IMR-90 (cell line): ENCODE results near the gene ASF1B. TPM values are rescaled to one million over a fixed set of nuclear protein-coding genes. Genes with fewer than 3 reads are reported as not detected.

Source experiments
- ATAC-seq: fragments of 200-7000 bp; cut with Tn5 transposase; 2 replicates; pipeline ENCODE4 v1.9.1; 2020; ENCODE audit warnings: low read depth, mild to moderate bottlenecking, moderate library complexity
- BruUV-seq: library from RNA; stranded (reverse); fragments of 400-500 nt; replicated peaks from 2 replicates; lab custom pipeline; 2021; lab: Mats Ljungman, UMichigan
- CTCF ChIA-PET: fragments of 300-600 bp; formaldehyde crosslinking; extraction: SDS; loops from one replicate; lab custom pipeline; 2021; ENCODE audit warnings: antibody characterized with exemption; lab: Yijun Ruan, JAX
- POLR2A ChIA-PET: fragments of 300-600 bp; sonication (Branson Sonifier 250); formaldehyde crosslinking; loops from one replicate; lab custom pipeline; 2022; ENCODE audit warnings: antibody characterized with exemption; ENCODE audit not compliant: unreplicated experiment; lab: Charles Lee
- DNase-seq: peaks from one replicate; pipeline ENCODE4 v3.0.0; 2013
- H2AFZ ChIP-seq: replicated peaks from 2 replicates; pipeline ENCODE3; 2013; ENCODE audit warnings: low read length, mild to moderate bottlenecking; ENCODE audit not compliant: poor library complexity
- H2AK5ac ChIP-seq: 2 replicates; pipeline ENCODE4 v1.6.1; 2013; ENCODE audit warnings: low read depth, low read length, inconsistent platforms
- H2AK9ac ChIP-seq: replicated peaks from 2 replicates; pipeline ENCODE3; 2013; ENCODE audit warnings: mild to moderate bottlenecking, low read depth, low read length, moderate library complexity; ENCODE audit not compliant: poor library complexity
- H2BK120ac ChIP-seq: 2 replicates; pipeline ENCODE4 v1.6.1; 2013; ENCODE audit warnings: low read depth, low read length, inconsistent platforms
- H2BK15ac ChIP-seq: 3 replicates; pipeline ENCODE4 v1.6.1; 2013; ENCODE audit warnings: low read depth, low read length, inconsistent platforms
- H2BK20ac ChIP-seq: 2 replicates; pipeline ENCODE4 v1.6.1; 2013; ENCODE audit warnings: low read depth, mild to moderate bottlenecking, inconsistent platforms, low read length, moderate library complexity
- H2BK5ac ChIP-seq: 2 replicates; pipeline ENCODE4 v1.6.1; 2013; ENCODE audit warnings: mild to moderate bottlenecking, low read depth, low read length, inconsistent platforms; ENCODE audit not compliant: poor library complexity, severe bottlenecking
- H3K14ac ChIP-seq: replicated peaks from 2 replicates; pipeline ENCODE4 v1.6.1; 2013; ENCODE audit warnings: low read depth, low read length, inconsistent platforms
- H3K18ac ChIP-seq: 2 replicates; pipeline ENCODE4 v1.6.1; 2013; ENCODE audit warnings: low read depth, low read length, control low read depth
- H3K23ac ChIP-seq: 2 replicates; pipeline ENCODE4 v1.6.1; 2013; ENCODE audit warnings: low read depth, low read length, inconsistent platforms
- H3K27ac ChIP-seq: 2 replicates; pipeline ENCODE4 v1.5.1; 2013; ENCODE audit warnings: mild to moderate bottlenecking, control low read depth, low read length; ENCODE audit not compliant: insufficient read depth
- H3K27me3 ChIP-seq: 2 replicates; pipeline ENCODE4 v1.6.1; 2013; ENCODE audit warnings: low read length; ENCODE audit not compliant: control insufficient read depth, insufficient read depth
- H3K36me3 ChIP-seq: 2 replicates; pipeline ENCODE4 v1.6.1; 2013; ENCODE audit warnings: low read length, mixed read lengths; ENCODE audit not compliant: control insufficient read depth, insufficient read depth
- H3K4ac ChIP-seq: 2 replicates; pipeline ENCODE4 v1.6.1; 2013; ENCODE audit warnings: low read depth, low read length, inconsistent platforms
- H3K4me1 ChIP-seq: 2 replicates; pipeline ENCODE4 v1.6.1; 2013; ENCODE audit warnings: low read length, mixed read lengths; ENCODE audit not compliant: control insufficient read depth, insufficient read depth
- H3K4me2 ChIP-seq: 2 replicates; pipeline ENCODE4 v1.6.1; 2013; ENCODE audit warnings: low read depth, mild to moderate bottlenecking, control low read depth, low read length, moderate library complexity
- H3K4me3 ChIP-seq: 2 replicates; pipeline ENCODE4 v1.5.1; 2013; ENCODE audit warnings: low read depth, mild to moderate bottlenecking, control low read depth, low read length, moderate library complexity; ENCODE audit not compliant: insufficient read depth
- H3K56ac ChIP-seq: 2 replicates; pipeline ENCODE4 v1.6.1; 2013; ENCODE audit warnings: low read length, inconsistent platforms; ENCODE audit not compliant: insufficient read depth; ENCODE audit errors: extremely low read depth
- H3K79me1 ChIP-seq, 2 experiments: 2 replicates each; pipeline ENCODE4 v1.6.1; 2013; ENCODE audit warnings: low read length in 2 of 2, inconsistent platforms in 1 of 2, low read depth in 1 of 2
- H3K9ac ChIP-seq: 2 replicates; pipeline ENCODE4 v1.6.1; 2013; ENCODE audit warnings: low read depth, low read length, control low read depth
- H3K9me1 ChIP-seq: 2 replicates; pipeline ENCODE4 v1.6.1; 2013; ENCODE audit warnings: low read length, inconsistent platforms; ENCODE audit not compliant: insufficient read depth
- H3K9me3 ChIP-seq: 2 replicates; pipeline ENCODE4 v1.6.1; 2013; ENCODE audit warnings: low read length; ENCODE audit not compliant: control insufficient read depth, insufficient read depth
- H4K20me1 ChIP-seq: 2 replicates; pipeline ENCODE4 v1.6.1; 2013; ENCODE audit warnings: low read length, inconsistent platforms; ENCODE audit not compliant: insufficient read depth
- H4K5ac ChIP-seq: 2 replicates; pipeline ENCODE4 v1.6.1; 2013; ENCODE audit warnings: mild to moderate bottlenecking, low read depth, low read length, control low read depth
- H4K8ac ChIP-seq, 2 experiments: 2 replicates each; pipeline ENCODE4 v1.6.1; 2013; ENCODE audit warnings: low read depth in 2 of 2, low read length in 2 of 2, control low read depth in 1 of 2, inconsistent platforms in 1 of 2
- H4K91ac ChIP-seq: 2 replicates; pipeline ENCODE4 v1.6.1; 2013; ENCODE audit warnings: low read depth, low read length, inconsistent platforms; ENCODE audit not compliant: insufficient read depth
- BHLHE40 ChIP-seq: fragments of 150-350 bp; IDR thresholded peaks from 2 replicates; pipeline ENCODE4 v1.6.1; 2016; ENCODE audit warnings: mild to moderate bottlenecking, low read depth, low read length
- CEBPB ChIP-seq: IDR thresholded peaks from 2 replicates; pipeline ENCODE4 v1.6.1; 2012; ENCODE audit warnings: low read depth, low read length, improper control_type of control experiment
- CHD1 ChIP-seq: IDR thresholded peaks from 2 replicates; pipeline ENCODE4 v1.6.1; 2012; ENCODE audit warnings: low read depth, low read length, improper control_type of control experiment
- CTCF ChIP-seq: conservative IDR thresholded peaks from 2 replicates; pipeline ENCODE4 v1.5.1; 2012; ENCODE audit warnings: mild to moderate bottlenecking, low read depth, low read length, improper control_type of control experiment
- ELK1 ChIP-seq: fragments of 150-350 bp; IDR thresholded peaks from 2 replicates; pipeline ENCODE4 v1.6.1; 2016; ENCODE audit warnings: low read depth, mild to moderate bottlenecking, low read length, moderate library complexity, borderline replicate concordance
- FOS ChIP-seq: fragments of 150-350 bp; IDR thresholded peaks from 2 replicates; pipeline ENCODE4 v1.6.1; 2016; ENCODE audit warnings: low read depth, low read length
- MAFK ChIP-seq: IDR thresholded peaks from 2 replicates; pipeline ENCODE4 v1.6.1; 2012; ENCODE audit warnings: low read depth, low read length, improper control_type of control experiment
- MAZ ChIP-seq: IDR thresholded peaks from 2 replicates; pipeline ENCODE4 v1.6.1; 2012; ENCODE audit warnings: low read depth, mild to moderate bottlenecking, low read length, improper control_type of control experiment, moderate library complexity, borderline replicate concordance
- MXI1 ChIP-seq: IDR thresholded peaks from 2 replicates; pipeline ENCODE4 v1.6.1; 2012; ENCODE audit warnings: low read depth, mild to moderate bottlenecking, low read length, moderate library complexity, borderline replicate concordance
- NFE2L2 ChIP-seq: fragments of 150-350 bp; IDR thresholded peaks from 2 replicates; pipeline ENCODE4 v1.6.1; 2016; ENCODE audit warnings: low read depth, mild to moderate bottlenecking, low read length
- POLR2A ChIP-seq: IDR thresholded peaks from 2 replicates; pipeline ENCODE4 v1.6.1; 2012; ENCODE audit warnings: mild to moderate bottlenecking, low read depth, low read length
- RAD21 ChIP-seq: IDR thresholded peaks from 2 replicates; pipeline ENCODE4 v1.6.1; 2012; ENCODE audit warnings: low read length, improper control_type of control experiment
- RFX5 ChIP-seq: IDR thresholded peaks from 2 replicates; pipeline ENCODE4 v1.8.0; 2012; ENCODE audit warnings: low read depth, mild to moderate bottlenecking, low read length, moderate library complexity
- SMC3 ChIP-seq: fragments of 150-350 bp; IDR thresholded peaks from 2 replicates; pipeline ENCODE4 v1.6.1; 2016; ENCODE audit warnings: low read depth, mild to moderate bottlenecking, antibody characterized with exemption, low read length, moderate library complexity
- WGBS, 2 experiments: methylation state at CpG; one replicate each; pipeline versions ENCODE4 v1.1.5 to v1.1.7; 2013; ENCODE audit warnings: missing lambda C conversion rate in 2 of 2; ENCODE audit not compliant: insufficient read length in 1 of 2; ENCODE audit errors: extremely low coverage in 2 of 2; 5-methylcytosine and 5-hydroxymethylcytosine counted together
- dilution Hi-C: fragments of 300-500 bp; cut with HindIII; formaldehyde crosslinking; loops from one replicate; pipeline ENCODE4 v1.14.3; 2018; ENCODE audit warnings: low sequenced_read_pairs; ENCODE audit not compliant: unreplicated experiment
- in situ Hi-C: fragments of 300-500 bp; cut with MboI; formaldehyde crosslinking; loops from 3 replicates; pipeline ENCODE4 v1.14.3; 2019; ENCODE audit warnings: low sequenced_read_pairs, inconsistent platforms, mixed read lengths
- intact Hi-C: fragments of 100-400 bp; cut with micrococcal nuclease; formaldehyde crosslinking; loops from 2 replicates; pipeline ENCODE4 v1.10.0; 2022
- polyA plus RNA-seq, 3 experiments: library from polyadenylated mRNA; depleted of rRNA; stranded (reverse); fragments of >200 nt; gene quantifications; 2 replicates each; pipeline ENCODE4 v1.2.3, GENCODE V29; 2012; ENCODE audit warnings: low replicate concordance in 1 of 3
- total RNA-seq: library from RNA; depleted of rRNA; stranded (reverse); fragments of >200 nt; gene quantifications from 2 replicates; pipeline ENCODE4 v1.2.3, GENCODE V29; 2012
- TF ChIP-seq, protein P1 (sequence below): fragments of 150-350 bp; IDR thresholded peaks from 2 replicates; pipeline ENCODE4 v1.6.1; 2017; ENCODE audit warnings: mild to moderate bottlenecking, antibody characterized with exemption, low read length, low read depth

ASF1B gene
- total and polyA plus RNA-seq, 2 of the 4 experiments (the other 2 are of a cell fraction) = 10.4 to 12.1 TPM

DNA sequence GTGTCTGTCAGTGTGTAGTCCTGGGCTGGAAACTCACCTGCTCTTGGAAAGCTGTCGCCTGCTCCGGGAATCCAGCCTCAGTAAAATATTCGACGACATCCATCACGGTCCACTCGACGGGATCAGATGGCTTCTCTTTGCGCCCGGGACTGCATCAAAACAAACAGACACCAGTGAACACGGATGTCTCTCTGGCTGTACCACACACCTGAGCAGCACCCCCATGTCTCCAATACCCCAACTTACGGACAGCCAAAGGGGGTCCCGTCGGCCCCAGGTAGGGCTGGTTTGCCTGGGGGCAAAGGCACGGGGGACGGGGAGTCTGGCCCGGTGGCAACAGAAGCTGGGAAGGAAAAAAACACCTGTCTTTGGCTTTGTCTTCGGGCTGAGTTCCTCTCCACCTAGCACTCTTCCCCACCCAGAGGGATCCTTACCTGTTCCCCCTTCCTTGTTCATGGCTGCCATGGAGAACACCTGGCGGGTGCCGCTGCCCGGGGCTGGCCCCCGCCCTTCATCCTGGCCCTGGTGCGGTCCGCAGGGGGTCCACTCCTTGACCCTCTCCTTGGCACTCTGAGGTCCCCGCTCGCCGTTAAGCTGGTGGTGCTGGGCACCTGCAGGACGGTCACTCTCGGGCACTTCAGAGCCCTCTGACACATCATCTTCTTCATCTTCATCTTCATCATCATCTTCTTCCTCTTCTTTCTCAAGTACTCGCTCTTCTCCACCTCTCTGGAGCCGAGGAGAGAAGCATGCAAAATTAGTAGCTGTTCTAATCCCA, 47.6 kb downstream of the ASF1B start:
- in situ Hi-C loops = loop anchor here (25.0 kb wide), 1 partner anchor 327 kb away; the partner anchor contains the start of genes C19orf53 and MRI1
- dilution Hi-C loops = no loop called here
- TF ChIP-seq NFE2L2 (no peak), RFX5 (no peak), MAZ (no peak), CEBPB (no peak), CHD1 (no peak), MXI1 (no peak), ELK1 (no peak), POLR2A (no peak), CTCF (no peak), FOS (no peak), RAD21 (no peak), MAFK (no peak), BHLHE40 (no peak), SMC3 (no peak)
- TF ChIP-seq, protein P1, sequence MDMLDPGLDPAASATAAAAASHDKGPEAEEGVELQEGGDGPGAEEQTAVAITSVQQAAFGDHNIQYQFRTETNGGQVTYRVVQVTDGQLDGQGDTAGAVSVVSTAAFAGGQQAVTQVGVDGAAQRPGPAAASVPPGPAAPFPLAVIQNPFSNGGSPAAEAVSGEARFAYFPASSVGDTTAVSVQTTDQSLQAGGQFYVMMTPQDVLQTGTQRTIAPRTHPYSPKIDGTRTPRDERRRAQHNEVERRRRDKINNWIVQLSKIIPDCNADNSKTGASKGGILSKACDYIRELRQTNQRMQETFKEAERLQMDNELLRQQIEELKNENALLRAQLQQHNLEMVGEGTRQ = no peak

More for the DNA sequence above, 47.6 kb downstream of the ASF1B start:
- H3K56ac ChIP-seq = peak overlapping the region; percentile 16; the same call in 1 of the 2 replicates
- H2AFZ ChIP-seq = no peak overlapping the region
- no peak for DNase-seq
- POLR2A ChIA-PET = no interaction called here
- peak overlapping the region; percentile 37; the same call in 1 of the 2 replicates for H2AK5ac ChIP-seq
- no peak overlapping the region for H2BK120ac ChIP-seq
- H3K4ac ChIP-seq = no peak overlapping the region
- H3K4me2 ChIP-seq = peak overlapping the region; percentile 63
- H2BK5ac ChIP-seq = no peak overlapping the region
- no peaks in the 10 kb centered on the region for H3K4me1 ChIP-seq
- no peak overlapping the region for H3K27ac ChIP-seq
- no peak overlapping the region for H4K91ac ChIP-seq
- peaks cover 12% of the 10 kb centered on the region for H3K36me3 ChIP-seq
- H2BK15ac ChIP-seq = no peak overlapping the region
- H2BK20ac ChIP-seq = no peak overlapping the region
- intact Hi-C loops = no loop called here
- peaks cover 7% of the 10 kb centered on the region for H4K20me1 ChIP-seq
- H3K79me1 ChIP-seq = peaks cover 0 to 6% of the 10 kb centered on the region in 2 experiments; a peak in 2 of 4 replicates
- CTCF ChIA-PET = no interaction called here
- WGBS, 2 experiments = 82% methylated on average over 15 of the region's 30 CpGs; no CpG with 5 or more reads in 1 of the 2 experiments
- no TSS peak for BruUV-seq
- H4K5ac ChIP-seq = no peak overlapping the region
- 0 out of 2 replicates have a peak overlapping the region, but pooled peaks have one; percentile 70 for H3K14ac ChIP-seq
- H3K18ac ChIP-seq = no peak overlapping the region
- H3K27me3 ChIP-seq = no peaks in the 10 kb centered on the region
- peak overlapping the region; percentile 80; the same call in 1 of the 2 replicates for H3K23ac ChIP-seq
- peak overlapping the region; percentile 75 for H2AK9ac ChIP-seq
- peak overlapping the region; percentile 62 for H3K4me3 ChIP-seq
- H4K8ac ChIP-seq = no peak overlapping the region
- H3K9me3 ChIP-seq = peaks cover 8% of the 10 kb centered on the region
- H3K9me1 ChIP-seq = no peaks in the 10 kb centered on the region
- peak overlapping the region; percentile 23; the same call in 1 of the 2 replicates for H3K9ac ChIP-seq
- no peak for ATAC-seq
